GM12878 (cell line): ENCODE measurements around the gene PFN2. TPM values are rescaled to one million over a fixed set of nuclear protein-coding genes. Genes with fewer than 3 reads are reported as not detected.
A peak's percentile ranks its signal among the peaks of the same experiment; 100 is the strongest.

Experiments
- ATAC-seq: fragments of 200-7000 bp; cut with Tn5 transposase; 3 replicates; pipeline ENCODE4 v1.9.1; 2020; ENCODE audit warnings: mild to moderate bottlenecking, moderate library complexity
- Bru-seq: library from RNA; stranded (reverse); fragments of 400-500 nt; gene quantifications from one replicate; lab custom pipeline; 2021; lab: Mats Ljungman, UMichigan
- BruChase-seq, 2 experiments: library from RNA; stranded (reverse); fragments of 400-500 nt; gene quantifications; one replicate each; lab custom pipeline; 2021; lab: Mats Ljungman, UMichigan
- BruUV-seq: library from RNA; stranded (reverse); fragments of 400-500 nt; replicated peaks from 2 replicates; lab custom pipeline; 2021; lab: Mats Ljungman, UMichigan
- CTCF ChIA-PET: fragments of 300-600 bp; sonication (Branson Sonifier 250); formaldehyde crosslinking; extraction: SDS; loops from one replicate; lab custom pipeline; 2021; ENCODE audit warnings: inconsistent platforms; lab: Yijun Ruan, JAX
- POLR2A ChIA-PET: fragments of 350-600 bp; formaldehyde crosslinking; extraction: SDS; loops from one replicate; lab custom pipeline; 2021; ENCODE audit warnings: inconsistent platforms; lab: Charles Lee
- RAD21 ChIA-PET: fragments of 300-600 bp; sonication (Branson Sonifier 250); formaldehyde crosslinking; loops from one replicate; lab custom pipeline; 2023; ENCODE audit warnings: antibody characterized with exemption; ENCODE audit not compliant: unreplicated experiment; lab: Charles Lee
- SMC1A ChIA-PET: fragments of 300-600 bp; sonication (Branson Sonifier 250); formaldehyde crosslinking; loops from one replicate; lab custom pipeline; 2023; ENCODE audit not compliant: unreplicated experiment, uncharacterized antibody; lab: Charles Lee
- DNase-seq: peaks from one replicate; pipeline ENCODE4 v3.0.0-alpha.2; 2011; ENCODE audit warnings: low read depth, low spot score
- FAIRE-seq: peaks from 3 replicates; lab custom pipeline; 2011; peaks lifted over from hg19 to GRCh38; lab: Jason Lieb, UNC
- H2AFZ ChIP-seq: 2 replicates; pipeline ENCODE4 v1.6.0; 2011; ENCODE audit warnings: low read depth, low read length, control low read depth; ENCODE audit not compliant: control insufficient read depth
- H3K27ac ChIP-seq: 2 replicates; pipeline ENCODE4 v1.5.1; 2011; ENCODE audit warnings: control low read depth; ENCODE audit not compliant: control insufficient read depth, insufficient read depth
- H3K27me3 ChIP-seq, 2 experiments: replicated peaks in 1 of 2; 2 replicates each; pipeline versions ENCODE4 v1.6.0 to v1.6.1; 2011; ENCODE audit warnings: low read length in 1 of 2; ENCODE audit not compliant: control insufficient read depth in 2 of 2, insufficient read depth in 2 of 2
- H3K36me3 ChIP-seq, 2 experiments: 2 replicates each; pipeline ENCODE4 v1.5.1; 2011; ENCODE audit warnings: low read length in 1 of 2; ENCODE audit not compliant: control insufficient read depth in 2 of 2, insufficient read depth in 2 of 2
- H3K4me1 ChIP-seq: 2 replicates; pipeline ENCODE4 v1.6.1; 2011; ENCODE audit warnings: mild to moderate bottlenecking, low read length, moderate library complexity, mixed read lengths; ENCODE audit not compliant: control insufficient read depth, insufficient read depth
- H3K4me2 ChIP-seq: 2 replicates; pipeline ENCODE4 v1.6.0; 2011; ENCODE audit warnings: control low read depth; ENCODE audit not compliant: control insufficient read depth, insufficient read depth
- H3K4me3 ChIP-seq: fragments of 200-600 bp; sonication (generic); 2 replicates; pipeline ENCODE4 v1.5.1; 2016
- H3K79me2 ChIP-seq: 2 replicates; pipeline ENCODE4 v1.6.0; 2011; ENCODE audit warnings: low read length; ENCODE audit not compliant: control insufficient read depth, insufficient read depth
- H3K9ac ChIP-seq: 2 replicates; pipeline ENCODE4 v1.8.0; 2011; ENCODE audit warnings: low read length, control low read depth, mixed read lengths; ENCODE audit not compliant: control insufficient read depth, insufficient read depth
- H3K9me3 ChIP-seq: replicated peaks from 3 replicates; pipeline ENCODE4 v1.5.1; 2011; ENCODE audit warnings: mild to moderate bottlenecking, low read length; ENCODE audit not compliant: control insufficient read depth, insufficient read depth
- H4K20me1 ChIP-seq: 2 replicates; pipeline ENCODE4 v1.6.0; 2011; ENCODE audit not compliant: control insufficient read depth, insufficient read depth
- BACH1 ChIP-seq: fragments of 450-650 bp; IDR thresholded peaks from 2 replicates; pipeline ENCODE4 v1.6.1; 2017; ENCODE audit warnings: mild to moderate bottlenecking, borderline replicate concordance
- CBX5 ChIP-seq: sonication (generic); IDR thresholded peaks from 2 replicates; pipeline ENCODE4 v1.6.1; 2016; ENCODE audit warnings: low read depth, moderate library complexity, mild to moderate bottlenecking, inconsistent platforms
- EED ChIP-seq: sonication (generic); IDR thresholded peaks from 2 replicates; pipeline ENCODE4 v1.6.1; 2016; ENCODE audit warnings: antibody characterized with exemption, low read depth
- EGR1 ChIP-seq, 2 experiments: IDR thresholded peaks; 1 replicate in 1 of 2; 2 replicates in 1 of 2; pipeline ENCODE4 v1.6.1; 2011 to 2012; ENCODE audit warnings: low read depth in 2 of 2, low read length in 2 of 2, borderline replicate concordance in 1 of 2, mild to moderate bottlenecking in 1 of 2, moderate library complexity in 1 of 2
- FOXM1 ChIP-seq: IDR thresholded peaks from 2 replicates; pipeline ENCODE4 v1.6.1; 2012; ENCODE audit warnings: low read depth, mild to moderate bottlenecking, inconsistent platforms, low read length, moderate library complexity
- NFXL1 ChIP-seq: fragments of 450-650 bp; IDR thresholded peaks from 2 replicates; pipeline ENCODE4 v1.6.1; 2017; ENCODE audit warnings: antibody characterized with exemption, mild to moderate bottlenecking, borderline replicate concordance
- SREBF1 ChIP-seq: IDR thresholded peaks from 2 replicates; pipeline ENCODE4 v1.6.1; 2012; ENCODE audit warnings: mild to moderate bottlenecking, low read length
- WGBS: methylation state at CpG from one replicate; pipeline ENCODE4 v1.1.6; 2016; ENCODE audit warnings: low lambda C conversion rate; ENCODE audit not compliant: insufficient replicate concordance, insufficient coverage; ENCODE audit errors: missing lambda C conversion rate; 5-methylcytosine and 5-hydroxymethylcytosine counted together
- in situ Hi-C: fragments of 300-500 bp; cut with MboI; formaldehyde crosslinking; loops from 9 replicates; pipeline ENCODE4 v1.14.3; 2018; ENCODE audit warnings: mixed read lengths
- intact Hi-C: fragments of 100-400 bp; cut with micrococcal nuclease; formaldehyde crosslinking; loops from one replicate; pipeline ENCODE4 v1.14.2; 2022; ENCODE audit not compliant: unreplicated experiment
- long read RNA-seq, 2 experiments: library from polyadenylated mRNA; unstranded; transcript quantifications; one replicate each; pipeline ENCODE4 v2.0.0, GENCODE V29; 2019 to 2020
- polyA minus RNA-seq, 3 experiments: library from RNA; depleted of rRNA, polyadenylated mRNA; stranded (reverse); fragments of >200 nt; gene quantifications; 2 replicates each; pipeline ENCODE4 v1.2.3, GENCODE V29; 2011
- polyA plus RNA-seq, 11 experiments: library from polyadenylated mRNA; depleted of rRNA in 4 of 11; unstranded in 6 of 11; stranded (reverse) in 5 of 11; fragments of >200 nt; fragmentation: Nextera tagmentation in 4 of 11; fragmentation: Illumina TruSeq in 1 of 11; extraction: Ambion mirVana in 4 of 11; extraction: Trizol in 1 of 11; gene quantifications; 1 replicate in 1 of 11; 2 replicates in 10 of 11; pipeline versions ENCODE4 v1.2.1 to v1.2.3, GENCODE V29; 2011 to 2016; ENCODE audit warnings: inconsistent platforms in 2 of 11, missing spikeins in 2 of 11, low read depth in 1 of 11
- total RNA-seq, 4 experiments: library from RNA; depleted of rRNA in 3 of 4; stranded (reverse); fragments of >200 nt in 3 of 4; fragmentation: Illumina TruSeq in 1 of 4; extraction: Trizol in 1 of 4; gene quantifications; 2 replicates each; pipeline versions ENCODE4 v1.2.1 to v1.2.3, GENCODE V29; 2013 to 2021
- TF ChIP-seq, protein P1 (sequence below): fragments of 450-650 bp; formaldehyde crosslinking; IDR thresholded peaks from 2 replicates; pipeline ENCODE4 v1.4.0; 2020; ENCODE audit warnings: mild to moderate bottlenecking, moderate library complexity
- TF ChIP-seq, protein P2 (sequence below): fragments of 450-650 bp; IDR thresholded peaks from 2 replicates; pipeline ENCODE4 v1.6.1; 2017; ENCODE audit warnings: mild to moderate bottlenecking, moderate library complexity

PFN2 gene
- total RNA-seq (2013; cell fraction: nucleolus; rRNA removed), result 31.9 TPM in 2 replicates
- total RNA-seq (2014; rRNA removed) (3.1 and 3.2 TPM in 2 replicates), total RNA-seq (2014; rRNA removed; fragmentation: Illumina TruSeq; extraction: Trizol) (4.7 and 5.6 TPM in 2 replicates), total RNA-seq (2021) (3.9 and 4.2 TPM in 2 replicates), polyA plus RNA-seq (2011; rRNA removed) (78.9 and 107 TPM in 2 replicates), polyA plus RNA-seq (2014; fragmentation: Illumina TruSeq; extraction: Trizol) (4.4 and 7.7 TPM in 2 replicates), polyA plus RNA-seq (2014; fragmentation: Nextera tagmentation; extraction: Ambion mirVana) (1 to 10 TPM; 4.9 to 6.7 TPM), polyA plus RNA-seq (2014; rRNA removed) (4.5 and 4.6 TPM in 2 replicates), polyA plus RNA-seq (2016; fragmentation: Nextera tagmentation; extraction: Ambion mirVana) (10 to 100 TPM in 1 of 2 experiments, 1 to 10 TPM in 1; 8.9 to 11.2 TPM), polyA minus RNA-seq (2011; rRNA and poly(A)+ RNA removed) (27.6 and 43.3 TPM in 2 replicates), Bru-seq, nascent RNA (percentile 53 among the genes with signal in this experiment), BruChase-seq, experiment 1, labeled RNA remaining after a 6-hour chase (percentile 60 among the genes with signal in this experiment), BruChase-seq, experiment 2, labeled RNA remaining after a 2-hour chase (percentile 54 among the genes with signal in this experiment)
- 3.5 TPM for polyA plus RNA-seq (2011; ENCODE audit: low read depth)
- 26.2 and 38.0 TPM in 2 replicates for polyA plus RNA-seq (2011; cell fraction: cytosol; rRNA removed)
- 34.0 and 45.8 TPM in 2 replicates for polyA plus RNA-seq (2011; cell fraction: nucleus; rRNA removed)
- polyA plus RNA-seq (2012), result 6.6 and 7.0 TPM in 2 replicates
- polyA minus RNA-seq (2011; cell fraction: cytosol; rRNA and poly(A)+ RNA removed), result 4.8 and 14.1 TPM in 2 replicates
- polyA minus RNA-seq (2011; cell fraction: nucleus; rRNA and poly(A)+ RNA removed), result 23.6 and 25.4 TPM in 2 replicates
- long read RNA-seq, experiment 1, transcript PFN2-201 (3 exons, 2,261 nt), result major isoform, 19 of 31 reads
- long read RNA-seq, experiment 1, transcript PFN2-203 (3 exons, 1,780 nt), result minor isoform, 9 of 31 reads
- long read RNA-seq, experiment 1, partial matches to known transcripts, result 1 of 31 reads
- long read RNA-seq, experiment 1, other reads (novel, unspliced or antisense), result 2 of 31 reads
- long read RNA-seq, experiment 2, transcript PFN2-203 (3 exons, 1,780 nt), result minor isoform, 27 of 75 reads
- long read RNA-seq, experiment 2, transcript PFN2-201 (3 exons, 2,261 nt), result major isoform, 46 of 75 reads
- long read RNA-seq, experiment 2, partial matches to known transcripts, result 2 of 75 reads
- long read RNA-seq, experiment 2, other reads (novel, unspliced or antisense), result 0 of 75 reads

GRCh38 chr3:149970716-149971402 is at the start of gene PFN2:
Gene PFN2 (minus strand): TSS chr3:149970895. CDS start chr3:149970856, 39 bp downstream.
- Histone ChIP-seq H2AFZ (peak within 1 kb of the TSS; percentile 85), H4K20me1 (no peaks in the 10 kb centered on the region), H3K9ac (peak within 1 kb of the TSS; percentile 55), H3K27ac (peak within 1 kb of the TSS; percentile 15; the same call in 1 of the 2 replicates), H3K4me3 (peak within 1 kb of the TSS; percentile 66), H3K27me3 (0 out of 4 replicates have a peak, but pooled peaks cover 0 to 4% of the 10 kb centered on the region in 2 experiments), H3K9me3 (no peaks in the 10 kb centered on the region), H3K79me2 (peaks cover 5% of the 10 kb centered on the region), H3K4me2 (peak within 1 kb of the TSS; percentile 92), H3K4me1 (no peaks in the 10 kb centered on the region), H3K36me3 (no peaks in the 10 kb centered on the region)
- no peak for FAIRE-seq
- WGBS, result 0% methylated on average over 56 of the region's 102 CpGs
- peak; percentile 57 for ATAC-seq
- CTCF ChIA-PET, result interaction anchor here (1.3 to 1.8 kb wide), 2 partner anchors 48 to 213 kb away, joined by 4 to 12 read pairs; no protein-coding TSS in a partner anchor
- BruUV-seq, result no TSS peak
- SMC1A ChIA-PET, result interaction anchor here (1.0 to 2.2 kb wide), 6 partner anchors 17 to 213 kb away, joined by 3 to 10 read pairs (median 4); no protein-coding TSS in a partner anchor
- RAD21 ChIA-PET, result interaction anchor here (9.3 kb wide), 1 partner anchor 212 kb away, joined by 111 read pairs; no protein-coding TSS in a partner anchor
- DNase-seq, result no peak
- in situ Hi-C loops (loop anchor here (25.0 kb wide), 1 partner anchor 541 kb away; no protein-coding TSS in a partner anchor), intact Hi-C loops (loop anchor here (2.0 to 5.0 kb wide), 2 partner anchors 48 to 146 kb away; no protein-coding TSS in a partner anchor)
- POLR2A ChIA-PET, result interaction anchor here (0.7 kb wide), 1 partner anchor 206 kb away, joined by 3 read pairs; no protein-coding TSS in a partner anchor
- TF ChIP-seq, protein P1, sequence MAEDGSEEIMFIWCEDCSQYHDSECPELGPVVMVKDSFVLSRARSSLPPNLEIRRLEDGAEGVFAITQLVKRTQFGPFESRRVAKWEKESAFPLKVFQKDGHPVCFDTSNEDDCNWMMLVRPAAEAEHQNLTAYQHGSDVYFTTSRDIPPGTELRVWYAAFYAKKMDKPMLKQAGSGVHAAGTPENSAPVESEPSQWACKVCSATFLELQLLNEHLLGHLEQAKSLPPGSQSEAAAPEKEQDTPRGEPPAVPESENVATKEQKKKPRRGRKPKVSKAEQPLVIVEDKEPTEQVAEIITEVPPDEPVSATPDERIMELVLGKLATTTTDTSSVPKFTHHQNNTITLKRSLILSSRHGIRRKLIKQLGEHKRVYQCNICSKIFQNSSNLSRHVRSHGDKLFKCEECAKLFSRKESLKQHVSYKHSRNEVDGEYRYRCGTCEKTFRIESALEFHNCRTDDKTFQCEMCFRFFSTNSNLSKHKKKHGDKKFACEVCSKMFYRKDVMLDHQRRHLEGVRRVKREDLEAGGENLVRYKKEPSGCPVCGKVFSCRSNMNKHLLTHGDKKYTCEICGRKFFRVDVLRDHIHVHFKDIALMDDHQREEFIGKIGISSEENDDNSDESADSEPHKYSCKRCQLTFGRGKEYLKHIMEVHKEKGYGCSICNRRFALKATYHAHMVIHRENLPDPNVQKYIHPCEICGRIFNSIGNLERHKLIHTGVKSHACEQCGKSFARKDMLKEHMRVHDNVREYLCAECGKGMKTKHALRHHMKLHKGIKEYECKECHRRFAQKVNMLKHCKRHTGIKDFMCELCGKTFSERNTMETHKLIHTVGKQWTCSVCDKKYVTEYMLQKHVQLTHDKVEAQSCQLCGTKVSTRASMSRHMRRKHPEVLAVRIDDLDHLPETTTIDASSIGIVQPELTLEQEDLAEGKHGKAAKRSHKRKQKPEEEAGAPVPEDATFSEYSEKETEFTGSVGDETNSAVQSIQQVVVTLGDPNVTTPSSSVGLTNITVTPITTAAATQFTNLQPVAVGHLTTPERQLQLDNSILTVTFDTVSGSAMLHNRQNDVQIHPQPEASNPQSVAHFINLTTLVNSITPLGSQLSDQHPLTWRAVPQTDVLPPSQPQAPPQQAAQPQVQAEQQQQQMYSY (CRISPR knock-in tag), result no peak
- TF ChIP-seq, protein P2, sequence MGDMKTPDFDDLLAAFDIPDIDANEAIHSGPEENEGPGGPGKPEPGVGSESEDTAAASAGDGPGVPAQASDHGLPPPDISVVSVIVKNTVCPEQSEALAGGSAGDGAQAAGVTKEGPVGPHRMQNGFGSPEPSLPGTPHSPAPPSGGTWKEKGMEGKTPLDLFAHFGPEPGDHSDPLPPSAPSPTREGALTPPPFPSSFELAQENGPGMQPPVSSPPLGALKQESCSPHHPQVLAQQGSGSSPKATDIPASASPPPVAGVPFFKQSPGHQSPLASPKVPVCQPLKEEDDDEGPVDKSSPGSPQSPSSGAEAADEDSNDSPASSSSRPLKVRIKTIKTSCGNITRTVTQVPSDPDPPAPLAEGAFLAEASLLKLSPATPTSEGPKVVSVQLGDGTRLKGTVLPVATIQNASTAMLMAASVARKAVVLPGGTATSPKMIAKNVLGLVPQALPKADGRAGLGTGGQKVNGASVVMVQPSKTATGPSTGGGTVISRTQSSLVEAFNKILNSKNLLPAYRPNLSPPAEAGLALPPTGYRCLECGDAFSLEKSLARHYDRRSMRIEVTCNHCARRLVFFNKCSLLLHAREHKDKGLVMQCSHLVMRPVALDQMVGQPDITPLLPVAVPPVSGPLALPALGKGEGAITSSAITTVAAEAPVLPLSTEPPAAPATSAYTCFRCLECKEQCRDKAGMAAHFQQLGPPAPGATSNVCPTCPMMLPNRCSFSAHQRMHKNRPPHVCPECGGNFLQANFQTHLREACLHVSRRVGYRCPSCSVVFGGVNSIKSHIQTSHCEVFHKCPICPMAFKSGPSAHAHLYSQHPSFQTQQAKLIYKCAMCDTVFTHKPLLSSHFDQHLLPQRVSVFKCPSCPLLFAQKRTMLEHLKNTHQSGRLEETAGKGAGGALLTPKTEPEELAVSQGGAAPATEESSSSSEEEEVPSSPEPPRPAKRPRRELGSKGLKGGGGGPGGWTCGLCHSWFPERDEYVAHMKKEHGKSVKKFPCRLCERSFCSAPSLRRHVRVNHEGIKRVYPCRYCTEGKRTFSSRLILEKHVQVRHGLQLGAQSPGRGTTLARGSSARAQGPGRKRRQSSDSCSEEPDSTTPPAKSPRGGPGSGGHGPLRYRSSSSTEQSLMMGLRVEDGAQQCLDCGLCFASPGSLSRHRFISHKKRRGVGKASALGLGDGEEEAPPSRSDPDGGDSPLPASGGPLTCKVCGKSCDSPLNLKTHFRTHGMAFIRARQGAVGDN, result peak; percentile 48; the same call in 1 of the 2 replicates
- no peak for TF ChIP-seq NFXL1
- no peak for TF ChIP-seq EED
- TF ChIP-seq CBX5, result no peak
- no peak; the same call in 1 of the 2 replicates for TF ChIP-seq BACH1
- no peak for TF ChIP-seq FOXM1
- no peak for TF ChIP-seq SREBF1
- TF ChIP-seq EGR1 (IDR thresholded peaks at IDR 0.05; ENCODE audit: borderline replicate concordance in 1 of 2, low read depth in 2 of 2, low read length in 2 of 2), result peak in 1 of 2 experiments; percentile 22; a peak in 1 of 3 replicates
